ENCODE results near the gene TBC1D2B.

GRCh38 chr15:78105476-78106241 lies 28.1 kb upstream of the TBC1D2B start:
- TF ChIP-seq CTCF (IDR thresholded peaks at IDR 0.05) (no peak), POLR2AphosphoS5 (IDR thresholded peaks at IDR 0.05; ENCODE audit: insufficient read depth in 1 of 2, low read depth in 1 of 2) (no peak), POLR2A (IDR thresholded peaks at IDR 0.05) (no peak)
